Sciatic nerve (tissue), 2 donors: ENCODE data around the gene ZNF581. TPM values are rescaled to one million over a fixed set of nuclear protein-coding genes. Genes with fewer than 3 reads are reported as not detected.

Experiments used
- ATAC-seq: fragments of 200-7000 bp; cut with Tn5 transposase; one replicate; pipeline ENCODE4 v1.9.1; 2020; ENCODE audit warnings: mild to moderate bottlenecking, moderate library complexity
- DNase-seq: peaks from one replicate; pipeline ENCODE4 v3.0.0-alpha.2; 2020; ENCODE audit warnings: low spot score
- intact Hi-C: fragments of 100-400 bp; cut with DNase I; formaldehyde crosslinking; loops from one replicate; pipeline ENCODE4 v1.14.2; 2022
- total RNA-seq: library from RNA; stranded (reverse); fragmentation: NEBNext Ultra II Directional; extraction: Animal tissue kit (Norgen Biotek cat#: 25700); gene quantifications from one replicate; pipeline ENCODE4 v1.2.1, GENCODE V29; 2021
- donor health status: DM: no; HTN: no; CAD: no.
- donor health status: DM: no; HTN: no; CAD: no.

Gene ZNF581
- total RNA-seq, 1 donor from 2014 or later = 17.2 TPM

DNA sequence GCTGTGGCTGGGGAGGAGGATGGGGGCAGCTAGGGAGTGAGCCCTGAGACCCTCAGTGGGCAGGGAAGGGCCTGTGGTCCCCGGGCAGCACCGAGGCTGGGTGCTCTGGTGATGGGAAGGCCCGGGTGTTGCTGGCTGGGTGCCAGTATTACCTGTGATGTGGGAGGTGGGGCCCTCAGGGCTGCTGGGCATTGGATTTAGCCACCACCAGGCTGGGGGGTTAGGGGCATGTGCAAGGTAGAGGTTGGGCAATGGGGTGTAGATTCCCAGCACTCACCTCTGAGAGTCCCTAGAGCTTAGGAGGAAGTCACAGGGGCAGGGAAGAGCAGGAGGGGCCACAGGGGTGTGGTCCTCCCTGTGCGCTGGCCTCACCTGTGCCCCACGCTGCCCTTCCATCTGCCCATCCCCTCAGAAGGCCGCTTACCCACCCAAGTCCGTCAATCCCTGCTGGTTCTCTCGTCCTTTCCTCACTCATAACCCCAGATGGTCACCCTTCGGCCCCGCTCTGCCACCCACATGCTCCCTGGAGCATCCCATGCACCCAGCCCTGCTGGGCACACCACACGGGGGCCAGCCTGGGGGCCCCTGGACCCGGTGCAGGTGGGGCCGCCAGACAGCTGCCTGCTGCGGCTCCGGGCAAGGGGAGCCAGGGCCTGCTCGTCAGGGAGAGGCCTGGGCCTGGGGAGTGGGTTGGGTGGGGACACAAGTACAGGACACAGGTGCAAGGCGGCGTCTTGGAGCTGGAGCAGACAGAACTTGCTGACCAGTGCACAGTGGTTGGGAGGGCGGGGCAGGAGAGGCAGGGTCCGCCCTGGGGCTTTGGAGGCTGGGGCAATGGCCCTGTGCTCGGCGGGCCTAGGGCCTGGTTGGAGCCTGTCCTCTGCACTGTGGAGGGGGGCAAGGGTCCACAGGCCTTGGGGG is 44.1 kb downstream of the ZNF581 start:
- ATAC-seq (no peak), DNase-seq (no peak)
- intact Hi-C loops = no loop called here

DNA sequence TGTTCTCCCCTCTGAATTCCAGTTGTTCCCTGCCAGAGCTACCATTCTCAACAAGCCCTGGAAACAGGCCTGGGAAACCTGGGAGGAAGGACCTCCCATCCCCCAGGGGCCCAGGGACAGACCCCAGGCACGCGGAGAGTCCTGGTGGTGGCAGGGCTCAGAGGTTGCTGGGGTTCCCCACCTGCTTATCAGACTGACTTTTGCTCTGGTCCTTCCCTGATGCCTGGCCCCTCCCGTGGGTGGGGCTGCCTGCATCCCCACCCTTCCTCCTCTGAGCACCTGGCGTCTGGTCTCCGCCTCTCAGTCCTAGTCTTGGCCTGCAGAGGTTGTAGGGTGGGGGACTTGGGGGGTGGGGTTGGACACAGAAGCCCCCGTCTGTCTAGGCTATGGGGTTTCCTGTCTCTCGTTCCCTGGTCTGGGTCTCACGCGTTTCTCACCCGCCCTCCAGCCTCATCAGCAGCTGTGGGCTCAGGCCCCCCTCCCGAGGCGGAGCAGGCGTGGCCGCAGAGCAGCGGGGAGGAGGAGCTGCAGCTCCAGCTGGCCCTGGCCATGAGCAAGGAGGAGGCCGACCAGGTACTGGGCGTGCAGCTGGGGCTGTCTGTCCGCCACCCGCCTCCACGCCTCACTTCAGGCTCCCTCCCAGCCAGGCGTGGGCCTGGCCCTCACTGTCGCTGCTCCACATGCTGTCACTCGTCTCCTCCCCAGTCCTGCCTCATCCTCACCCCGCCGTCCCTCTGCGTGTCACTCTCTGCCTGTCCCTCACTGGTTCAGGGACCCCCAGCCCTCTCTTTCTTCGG is 45.2 kb downstream of the ZNF581 start:
- intact Hi-C loops = no loop called here
- no peak for DNase-seq
- ATAC-seq = no peak

DNA sequence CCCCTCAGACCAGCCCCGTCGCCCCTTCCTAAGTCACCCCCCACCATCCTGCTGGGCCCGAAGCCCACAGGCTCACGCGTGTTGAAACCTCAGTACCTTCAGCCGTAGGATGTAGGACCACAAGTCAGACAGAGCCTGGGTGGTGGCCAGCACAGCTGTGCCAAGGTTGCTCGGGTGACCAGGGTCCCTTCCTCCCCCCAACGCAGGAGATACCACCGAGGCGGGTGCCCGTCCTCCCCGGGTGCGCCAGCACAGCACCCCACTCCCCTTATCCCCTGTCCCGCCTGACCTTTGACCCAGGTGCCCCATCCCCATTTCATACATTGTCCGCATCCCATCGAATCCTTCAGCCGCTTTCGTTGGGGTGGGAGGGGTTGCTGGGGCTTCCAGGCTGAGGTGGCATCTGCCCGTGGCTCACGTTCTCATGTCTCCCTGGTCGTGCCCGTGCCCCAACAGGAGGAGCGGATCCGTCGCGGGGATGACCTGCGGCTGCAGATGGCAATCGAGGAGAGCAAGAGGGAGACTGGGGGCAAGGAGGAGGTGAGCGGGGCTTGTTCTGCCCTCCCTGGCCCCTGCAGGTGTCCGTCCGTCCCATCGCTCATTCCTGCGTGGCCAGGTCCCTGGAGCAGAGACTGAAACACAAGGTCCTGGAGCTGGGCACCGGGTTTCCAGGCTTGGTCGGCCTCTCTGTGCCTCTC is 46.1 kb downstream of the ZNF581 start:
- intact Hi-C loops = no loop called here
- ATAC-seq (no peak), DNase-seq (no peak)

DNA sequence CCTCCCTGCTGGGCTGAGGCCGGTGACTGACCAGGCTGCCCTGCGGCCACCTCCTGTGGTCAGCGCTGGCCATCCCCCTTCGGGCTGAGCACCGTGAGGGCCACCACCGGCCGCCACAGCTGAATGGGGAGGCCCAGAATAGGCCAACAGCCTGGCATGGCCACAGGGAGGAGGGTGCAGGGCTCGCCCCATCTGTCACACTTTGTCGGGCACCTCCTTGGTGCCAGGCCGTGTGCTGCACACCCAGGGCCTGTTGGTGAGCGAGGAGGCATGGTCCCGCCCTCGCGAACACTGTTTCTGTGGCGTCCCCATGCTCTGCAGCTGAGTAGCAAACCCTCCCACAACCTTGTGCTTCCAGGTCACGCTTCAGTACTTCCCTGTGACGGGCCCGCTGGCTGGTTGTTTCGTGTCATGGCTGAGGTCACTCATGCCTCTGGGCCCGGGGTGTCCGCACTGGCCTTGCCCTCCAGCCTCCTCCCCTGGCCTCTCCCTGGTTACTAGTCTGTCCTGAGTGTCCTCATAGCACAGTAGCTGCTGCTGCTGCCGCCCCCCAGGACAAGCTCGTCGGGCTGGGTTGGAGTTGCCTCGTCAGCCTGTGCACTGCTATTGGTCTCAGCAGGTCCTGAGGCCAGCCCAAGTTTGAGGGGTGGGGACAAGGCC is 46.8 kb downstream of the ZNF581 start:
- DNase-seq (no peak), ATAC-seq (no peak)
- intact Hi-C loops = no loop called here

DNA sequence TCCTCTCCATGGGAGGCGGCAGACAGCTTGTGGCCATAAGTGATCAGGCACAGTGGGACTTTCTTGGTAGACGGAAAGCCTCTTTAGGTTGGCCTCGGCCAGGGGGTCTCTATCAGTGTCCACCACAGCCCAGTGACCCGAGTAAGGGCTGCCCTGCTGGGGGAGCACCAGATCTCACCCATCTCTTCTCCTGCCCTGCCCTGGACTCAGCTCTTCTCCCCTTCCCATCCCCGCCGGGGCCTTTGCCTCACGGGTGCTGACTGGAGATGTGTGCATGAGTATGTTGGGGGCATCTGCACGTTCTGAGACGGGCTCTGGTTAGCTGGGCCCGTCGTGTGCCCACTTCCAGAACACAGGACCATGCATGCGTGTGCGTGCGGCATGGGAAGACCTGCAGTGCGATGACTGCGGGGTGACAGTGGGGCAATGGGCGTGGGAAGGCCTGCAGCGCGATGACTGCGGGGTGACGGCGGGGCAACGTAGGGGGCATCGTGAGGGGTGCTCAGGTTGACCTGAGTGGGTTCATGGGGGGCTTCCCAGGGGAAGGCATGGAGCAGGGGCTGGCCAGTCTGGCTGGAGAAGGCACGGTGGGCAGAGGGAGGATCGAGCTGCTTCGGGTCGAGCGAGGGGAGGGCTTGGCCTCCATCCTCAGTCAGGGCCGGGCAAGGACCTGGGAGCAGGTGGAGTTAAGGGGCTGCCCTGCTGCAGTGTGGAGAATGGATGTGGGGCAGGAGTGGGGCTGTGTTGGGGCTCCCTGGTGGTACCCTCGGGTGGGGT is 47.5 kb downstream of the ZNF581 start:
- DNase-seq (peak; percentile 45), ATAC-seq (no peak)
- intact Hi-C loops = no loop called here

DNA sequence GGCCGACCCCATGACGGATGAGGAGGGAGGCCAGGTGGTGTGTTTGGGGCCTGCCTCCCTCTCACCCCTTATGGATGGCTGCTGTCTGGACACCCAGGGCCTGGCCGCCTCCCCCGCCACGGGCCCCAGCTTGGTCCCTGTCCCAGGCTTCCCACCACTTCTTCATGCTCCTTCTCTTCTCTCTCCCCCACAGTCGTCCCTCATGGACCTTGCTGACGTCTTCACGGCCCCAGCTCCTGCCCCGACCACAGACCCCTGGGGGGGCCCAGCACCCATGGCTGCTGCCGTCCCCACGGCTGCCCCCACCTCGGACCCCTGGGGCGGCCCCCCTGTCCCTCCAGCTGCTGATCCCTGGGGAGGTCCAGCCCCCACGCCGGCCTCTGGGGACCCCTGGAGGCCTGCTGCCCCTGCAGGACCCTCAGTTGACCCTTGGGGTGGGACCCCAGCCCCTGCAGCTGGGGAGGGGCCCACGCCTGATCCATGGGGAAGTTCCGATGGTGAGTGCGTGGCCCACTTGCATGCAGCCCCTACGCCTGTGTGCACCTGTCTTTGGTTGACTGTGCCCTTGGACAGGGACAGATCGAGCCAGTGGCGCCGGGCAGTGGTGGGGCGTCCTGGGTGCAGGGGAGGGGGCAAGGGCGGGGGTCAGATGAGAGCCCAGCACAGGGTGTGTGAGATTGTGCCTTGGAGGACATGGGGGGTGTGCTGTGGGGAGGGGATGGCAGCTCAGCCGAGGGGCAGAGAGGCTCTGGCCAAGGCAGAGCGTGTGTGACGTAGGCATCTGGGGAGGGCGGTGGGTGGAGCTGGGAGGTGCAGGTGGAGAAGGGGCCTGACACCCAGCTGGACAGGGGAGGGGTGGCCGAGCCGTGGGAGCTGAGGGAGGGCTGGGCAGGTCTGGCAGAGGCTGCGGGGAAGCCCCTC is 48.4 kb downstream of the ZNF581 start:
- ATAC-seq (no peak), DNase-seq (peak; percentile 54)
- intact Hi-C loops = no loop called here

DNA sequence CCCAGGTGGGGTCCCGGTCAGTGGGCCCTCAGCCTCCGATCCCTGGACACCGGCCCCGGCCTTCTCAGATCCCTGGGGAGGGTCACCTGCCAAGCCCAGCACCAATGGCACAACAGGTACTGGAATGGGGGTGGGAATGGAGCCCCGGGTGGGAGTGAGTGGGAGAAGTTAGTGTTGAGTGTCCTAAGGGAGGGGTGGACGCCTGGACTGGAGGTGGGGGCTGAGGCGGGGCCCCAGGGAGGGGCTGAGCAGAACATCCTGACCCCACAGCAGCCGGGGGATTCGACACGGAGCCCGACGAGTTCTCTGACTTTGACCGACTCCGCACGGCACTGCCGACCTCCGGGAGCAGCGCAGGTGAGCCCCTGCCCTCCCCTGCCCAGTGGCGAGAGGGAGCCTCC is 49.2 kb downstream of the ZNF581 start:
- intact Hi-C loops = no loop called here
- ATAC-seq (no peak), DNase-seq (peak; percentile 51)

DNA sequence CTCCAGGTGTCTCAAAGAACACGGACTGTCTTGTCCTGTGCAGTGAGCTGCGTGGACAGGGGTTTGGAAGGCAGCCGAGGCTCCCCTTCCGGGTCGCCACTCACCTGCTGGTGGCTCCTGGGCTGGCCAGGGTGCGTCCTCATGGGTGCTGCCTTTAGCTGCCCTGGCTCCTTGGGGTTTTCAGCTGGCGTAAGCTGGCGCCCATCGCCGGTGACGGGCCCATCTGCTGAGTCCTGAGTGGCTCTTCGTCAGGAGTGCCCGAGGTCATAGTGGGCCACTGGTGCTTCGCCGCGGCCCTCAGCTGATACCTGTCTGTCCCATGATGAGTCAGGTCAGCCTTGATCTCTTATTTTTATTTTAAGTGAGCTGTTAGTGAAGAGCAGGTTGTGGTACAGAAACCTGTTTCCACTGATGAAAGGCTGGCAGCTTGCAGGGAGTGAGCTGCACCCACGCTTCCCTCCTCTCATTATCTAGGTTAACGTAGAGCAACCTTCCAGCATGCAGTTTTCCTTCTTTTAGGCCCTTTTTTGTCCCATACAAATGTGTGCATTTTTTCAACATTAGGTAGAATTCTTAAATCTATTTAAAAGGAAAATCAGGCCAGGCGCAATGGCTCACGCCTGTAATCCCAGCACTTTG is 50.0 kb downstream of the ZNF581 start:
- ATAC-seq (no peak), DNase-seq (peak; percentile 49)
- intact Hi-C loops = no loop called here

DNA sequence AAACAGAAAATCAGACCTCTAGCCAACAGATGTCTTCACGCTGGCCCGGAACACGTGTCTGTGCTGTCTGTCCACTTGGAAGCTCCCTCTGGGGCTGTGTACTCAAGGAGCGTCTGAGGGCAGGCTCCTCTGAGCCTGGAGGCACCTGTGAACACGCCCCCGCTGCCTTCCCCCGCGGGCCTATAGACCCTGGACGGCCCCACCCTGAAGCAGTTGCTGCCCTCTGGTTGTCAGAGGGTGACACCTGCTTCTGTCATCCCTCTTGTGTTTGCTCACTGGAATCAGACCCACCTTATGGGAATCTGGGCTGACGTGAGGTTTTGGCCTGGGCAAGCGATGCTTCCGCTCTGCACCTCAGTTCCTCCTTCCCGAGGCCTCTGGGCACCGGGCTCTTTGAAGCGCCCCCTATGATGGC is 50.8 kb downstream of the ZNF581 start:
- no peak for DNase-seq
- intact Hi-C loops = no loop called here
- ATAC-seq = no peak

DNA sequence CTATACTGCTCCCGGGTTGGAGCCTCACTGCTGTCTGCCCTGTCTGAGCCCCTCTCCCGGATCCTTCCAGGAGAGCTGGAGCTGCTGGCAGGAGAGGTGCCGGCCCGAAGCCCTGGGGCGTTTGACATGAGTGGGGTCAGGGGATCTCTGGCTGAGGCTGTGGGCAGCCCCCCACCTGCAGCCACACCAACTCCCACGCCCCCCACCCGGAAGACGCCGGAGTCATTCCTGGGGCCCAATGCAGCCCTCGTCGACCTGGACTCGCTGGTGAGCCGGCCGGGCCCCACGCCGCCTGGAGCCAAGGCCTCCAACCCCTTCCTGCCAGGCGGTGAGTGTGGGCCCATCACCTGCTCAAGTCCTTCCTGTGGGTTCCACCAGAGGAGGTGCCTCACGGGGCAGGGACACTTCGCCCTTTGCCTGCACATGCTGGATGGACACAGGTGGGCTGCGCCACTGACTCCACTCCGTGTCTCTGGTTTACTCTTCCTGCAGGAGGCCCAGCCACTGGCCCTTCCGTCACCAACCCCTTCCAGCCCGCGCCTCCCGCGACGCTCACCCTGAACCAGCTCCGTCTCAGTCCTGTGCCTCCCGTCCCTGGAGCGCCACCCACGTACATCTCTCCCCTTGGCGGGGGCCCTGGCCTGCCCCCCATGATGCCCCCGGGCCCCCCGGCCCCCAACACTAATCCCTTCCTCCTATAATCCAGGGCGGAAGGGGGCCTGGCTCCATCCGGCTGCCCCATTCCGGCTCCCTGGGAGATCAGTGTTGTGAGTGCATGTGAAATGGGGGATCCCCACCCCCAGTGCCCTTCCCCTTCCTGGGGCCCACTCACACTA is 51.4 kb downstream of the ZNF581 start:
- DNase-seq (peak; percentile 54), ATAC-seq (no peak)
- intact Hi-C loops = no loop called here

Other genes starting within 250 kb of the ZNF581 start
- 17.1 TPM for gene UBE2S, start 235.9 kb upstream of the ZNF581 start, total RNA-seq
- gene SHISA7, start 200.3 kb upstream of the ZNF581 start, total RNA-seq = 9.0 TPM
- 35.7 TPM for gene ISOC2, start 182.0 kb upstream of the ZNF581 start, total RNA-seq
- not detected for gene C19orf85, start 178.9 kb upstream of the ZNF581 start, total RNA-seq
- 9.0 TPM for gene ZNF628, start 167.0 kb upstream of the ZNF581 start, total RNA-seq
- gene NAT14, start 158.5 kb upstream of the ZNF581 start, total RNA-seq = 11.5 TPM
- 13.5 TPM for gene SSC5D, start 155.2 kb upstream of the ZNF581 start, total RNA-seq
- gene SBK2, start 106.5 kb upstream of the ZNF581 start, total RNA-seq = not detected
- gene SBK3, start 98.1 kb upstream of the ZNF581 start, total RNA-seq = 0.53 TPM
- 14.3 TPM for gene ZNF579, start 62.8 kb upstream of the ZNF581 start, total RNA-seq
- gene FIZ1, start 44.1 kb upstream of the ZNF581 start, total RNA-seq = 11.7 TPM
- 18.9 TPM for gene ZNF524, start 43.4 kb upstream of the ZNF581 start, total RNA-seq
- gene ZNF865, start 38.0 kb upstream of the ZNF581 start, total RNA-seq = 15.9 TPM
- 4.0 TPM for gene ZNF784, start 19.1 kb upstream of the ZNF581 start, total RNA-seq
- 42.2 TPM for gene ZNF580, start 2.6 kb upstream of the ZNF581 start, total RNA-seq
- 14.0 TPM for gene CCDC106, start 4.6 kb downstream of the ZNF581 start, total RNA-seq
- gene U2AF2, start 11.4 kb downstream of the ZNF581 start, total RNA-seq = 127 TPM
- 87.6 TPM for gene EPN1, start 31.6 kb downstream of the ZNF581 start, total RNA-seq
- gene NLRP9, start 94.8 kb downstream of the ZNF581 start, total RNA-seq = not detected
- gene RFPL4A, start 115.4 kb downstream of the ZNF581 start, total RNA-seq = not detected
- not detected for gene RFPL4AL1, start 125.5 kb downstream of the ZNF581 start, total RNA-seq
- not detected for gene NLRP11, start 188.3 kb downstream of the ZNF581 start, total RNA-seq
- gene NLRP4, start 192.9 kb downstream of the ZNF581 start, total RNA-seq = not detected